Activated CD4-positive, alpha-beta memory T cell treated with anti-CD3 and anti-CD28 coated beads, Interleukin-2, amount 10 ng/mL, durations not matched to agents 7 days and 5 days (primary cell): ENCODE measurements around the gene TRRAP. TPM values are rescaled to one million over a fixed set of nuclear protein-coding genes. Genes with fewer than 3 reads are reported as not detected.

ENCODE experiments used
- CTCF ChIA-PET: fragments of 350-600 bp; sonication (Branson Sonifier 250); formaldehyde crosslinking; loops from one replicate; lab custom pipeline; 2021; ENCODE audit warnings: antibody characterized with exemption, inconsistent platforms; lab: Charles Lee
- POLR2A ChIA-PET: fragments of 350-600 bp; sonication (Branson Sonifier 250); formaldehyde crosslinking; loops from one replicate; lab custom pipeline; 2021; ENCODE audit warnings: antibody characterized with exemption; lab: Charles Lee
- DNase-seq: peaks from one replicate; pipeline ENCODE4 v3.0.0-alpha.2; 2020
- H3K27ac Mint-ChIP-seq: one replicate; pipeline ENCODE4 v1.8.0; 2021; ENCODE audit warnings: mild to moderate bottlenecking, mixed read lengths
- H3K27me3 Mint-ChIP-seq: one replicate; pipeline ENCODE4 v1.8.0; 2021; ENCODE audit warnings: mixed read lengths
- H3K36me3 Mint-ChIP-seq: one replicate; pipeline ENCODE4 v1.8.0; 2021; ENCODE audit warnings: low read depth, mixed read lengths
- H3K4me1 Mint-ChIP-seq: one replicate; pipeline ENCODE4 v1.8.0; 2021; ENCODE audit warnings: mixed read lengths
- H3K4me3 Mint-ChIP-seq: one replicate; pipeline ENCODE4 v1.8.0; 2021; ENCODE audit warnings: mild to moderate bottlenecking, mixed read lengths
- H3K9me3 Mint-ChIP-seq: one replicate; pipeline ENCODE4 v1.8.0; 2021; ENCODE audit warnings: mixed read lengths
- total RNA-seq, 2 experiments: library from RNA; stranded (reverse); gene quantifications; one replicate each; pipeline ENCODE4 v1.2.3, GENCODE V29; 2021

TRRAP gene
- total RNA-seq, 2 experiments from 2014 or later, result 47.8 to 54.3 TPM

- Mint-ChIP-seq H3K4me1 (peaks cover 11% of the 10 kb centered on the region), H3K4me3 (no peak overlapping the region), H3K27me3 (no peaks in the 10 kb centered on the region), H3K36me3 (peaks cover 82% of the 10 kb centered on the region), H3K9me3 (peaks cover 1% of the 10 kb centered on the region), H3K27ac (no peak overlapping the region)
- no peak for DNase-seq
- ChIA-PET CTCF (no interaction called here), POLR2A (no interaction called here)
These were observed 112.8 kb downstream of the TRRAP start for GRCh38 chr7:98991141-98991540.

- Mint-ChIP-seq H3K36me3 (peaks cover 74% of the 10 kb centered on the region), H3K9me3 (no peaks in the 10 kb centered on the region), H3K4me3 (no peak overlapping the region), H3K27me3 (no peaks in the 10 kb centered on the region), H3K27ac (no peak overlapping the region), H3K4me1 (peaks cover 13% of the 10 kb centered on the region)
- ChIA-PET POLR2A (no interaction called here), CTCF (no interaction called here)
- no peak for DNase-seq
These were observed 113.7 kb downstream of the TRRAP start for GRCh38 chr7:98992076-98992475.

GRCh38 chr7:98993024-98993897, 114.9 kb downstream of the TRRAP start:
- Mint-ChIP-seq H3K36me3 (peaks cover 63% of the 10 kb centered on the region), H3K9me3 (no peaks in the 10 kb centered on the region), H3K27me3 (no peaks in the 10 kb centered on the region), H3K4me1 (peaks cover 13% of the 10 kb centered on the region), H3K27ac (no peak overlapping the region), H3K4me3 (no peak overlapping the region)
- POLR2A ChIA-PET, result no interaction called here
- CTCF ChIA-PET, result interaction anchor here (1.3 kb wide), 1 partner anchor 322 kb away, joined by 3 read pairs; no protein-coding TSS in a partner anchor
- no peak for DNase-seq

GRCh38 chr7:98994046-98994944, 116.0 kb downstream of the TRRAP start:
- no peak overlapping the region for H3K27ac Mint-ChIP-seq
- no peaks in the 10 kb centered on the region for H3K27me3 Mint-ChIP-seq
- no peak overlapping the region for H3K4me3 Mint-ChIP-seq
- peaks cover 62% of the 10 kb centered on the region for H3K36me3 Mint-ChIP-seq
- H3K9me3 Mint-ChIP-seq, result no peaks in the 10 kb centered on the region
- CTCF ChIA-PET, result interaction anchor here (1.3 kb wide), 1 partner anchor 321 kb away, joined by 3 read pairs; no protein-coding TSS in a partner anchor
- no peak for DNase-seq
- peaks cover 13% of the 10 kb centered on the region for H3K4me1 Mint-ChIP-seq
- POLR2A ChIA-PET, result no interaction called here

GRCh38 chr7:98995111-98995510, 116.8 kb downstream of the TRRAP start:
- CTCF ChIA-PET, result no interaction called here
- DNase-seq, result no peak
- Mint-ChIP-seq H3K36me3 (peaks cover 60% of the 10 kb centered on the region), H3K9me3 (no peaks in the 10 kb centered on the region), H3K27ac (no peak overlapping the region), H3K4me1 (peaks cover 13% of the 10 kb centered on the region), H3K4me3 (no peak overlapping the region), H3K27me3 (no peaks in the 10 kb centered on the region)
- POLR2A ChIA-PET, result no interaction called here

- Mint-ChIP-seq H3K27me3 (no peaks in the 10 kb centered on the region), H3K4me3 (no peak overlapping the region), H3K27ac (no peak overlapping the region), H3K36me3 (peaks cover 57% of the 10 kb centered on the region), H3K4me1 (peaks cover 13% of the 10 kb centered on the region), H3K9me3 (no peaks in the 10 kb centered on the region)
- no peak for DNase-seq
- ChIA-PET POLR2A (no interaction called here), CTCF (no interaction called here)
These were observed 117.3 kb downstream of the TRRAP start for GRCh38 chr7:98995523-98996149.

GRCh38 chr7:98996150-98996552, 117.8 kb downstream of the TRRAP start:
- ChIA-PET POLR2A (no interaction called here), CTCF (no interaction called here)
- H3K27me3 Mint-ChIP-seq, result no peaks in the 10 kb centered on the region
- DNase-seq, result no peak
- H3K4me1 Mint-ChIP-seq, result peaks cover 13% of the 10 kb centered on the region
- no peaks in the 10 kb centered on the region for H3K9me3 Mint-ChIP-seq
- H3K27ac Mint-ChIP-seq, result no peak overlapping the region
- H3K36me3 Mint-ChIP-seq, result peaks cover 59% of the 10 kb centered on the region
- no peak overlapping the region for H3K4me3 Mint-ChIP-seq

- no peak for DNase-seq
- Mint-ChIP-seq H3K9me3 (no peaks in the 10 kb centered on the region), H3K36me3 (peaks cover 60% of the 10 kb centered on the region), H3K27me3 (no peaks in the 10 kb centered on the region), H3K27ac (no peak overlapping the region), H3K4me1 (peaks cover 9% of the 10 kb centered on the region), H3K4me3 (no peak overlapping the region)
- ChIA-PET POLR2A (no interaction called here), CTCF (no interaction called here)
These were observed 119.5 kb downstream of the TRRAP start for GRCh38 chr7:98997846-98998245.

GRCh38 chr7:98998821-98999725, 120.7 kb downstream of the TRRAP start:
- H3K4me1 Mint-ChIP-seq, result peaks cover 9% of the 10 kb centered on the region
- no peak overlapping the region for H3K27ac Mint-ChIP-seq
- ChIA-PET POLR2A (no interaction called here), CTCF (no interaction called here)
- peaks cover 58% of the 10 kb centered on the region for H3K36me3 Mint-ChIP-seq
- H3K27me3 Mint-ChIP-seq, result no peaks in the 10 kb centered on the region
- DNase-seq, result no peak
- no peaks in the 10 kb centered on the region for H3K9me3 Mint-ChIP-seq
- H3K4me3 Mint-ChIP-seq, result no peak overlapping the region

- H3K9me3 Mint-ChIP-seq, result no peaks in the 10 kb centered on the region
- no peak overlapping the region for H3K4me3 Mint-ChIP-seq
- POLR2A ChIA-PET, result no interaction called here
- no peak for DNase-seq
- peaks cover 59% of the 10 kb centered on the region for H3K36me3 Mint-ChIP-seq
- no peak overlapping the region for H3K27ac Mint-ChIP-seq
- no peaks in the 10 kb centered on the region for H3K27me3 Mint-ChIP-seq
- CTCF ChIA-PET, result no interaction called here
- H3K4me1 Mint-ChIP-seq, result peaks cover 9% of the 10 kb centered on the region
These were observed 122.0 kb downstream of the TRRAP start for GRCh38 chr7:99000196-99000903.

- DNase-seq, result no peak
- POLR2A ChIA-PET, result no interaction called here
- H3K27ac Mint-ChIP-seq, result no peak overlapping the region
- CTCF ChIA-PET, result no interaction called here
- H3K36me3 Mint-ChIP-seq, result peaks cover 58% of the 10 kb centered on the region
- peaks cover 3% of the 10 kb centered on the region for H3K4me1 Mint-ChIP-seq
- no peaks in the 10 kb centered on the region for H3K27me3 Mint-ChIP-seq
- no peaks in the 10 kb centered on the region for H3K9me3 Mint-ChIP-seq
- no peak overlapping the region for H3K4me3 Mint-ChIP-seq
These were observed 122.7 kb downstream of the TRRAP start for GRCh38 chr7:99000904-99001465.
